PFSK-1 (cell line): ENCODE data around the gene ST8SIA1.

Experiments
- POLR2AphosphoS5 ChIP-seq: IDR thresholded peaks from 2 replicates; pipeline ENCODE4 v1.6.1; 2012; ENCODE audit warnings: low read depth, mild to moderate bottlenecking, control low read depth, low read length, moderate library complexity
- REST ChIP-seq, 2 experiments: IDR thresholded peaks; 2 replicates each; pipeline versions ENCODE4 v1.6.1 to v1.8.0; 2011 to 2012; ENCODE audit warnings: low read depth in 2 of 2, low read length in 2 of 2, control low read depth in 1 of 2, inconsistent platforms in 1 of 2, mild to moderate bottlenecking in 1 of 2, moderate library complexity in 1 of 2; ENCODE audit not compliant: insufficient read depth in 1 of 2
- TAF1 ChIP-seq: IDR thresholded peaks from 2 replicates; pipeline ENCODE4 v1.6.1; 2012; ENCODE audit warnings: low read length, control low read depth, borderline replicate concordance; ENCODE audit not compliant: insufficient read depth

GRCh38 chr12:22209422-22209821 is 125.1 kb downstream of the ST8SIA1 start:
- TF ChIP-seq POLR2AphosphoS5 (no peak), TAF1 (no peak), REST (IDR thresholded peaks at IDR 0.05; ENCODE audit: insufficient read depth in 1 of 2, low read depth in 2 of 2, low read length in 2 of 2) (no peak)
